ENCODE measurements around the gene MTHFD1L. TPM values are rescaled to one million over a fixed set of nuclear protein-coding genes. Genes with fewer than 3 reads are reported as not detected.

The MTHFD1L gene
- total RNA-seq, 6 experiments from 2014 or later = 67.5 to 88.7 (median 80.9) TPM

- Mint-ChIP-seq H3K9me3 (no peaks in the 10 kb centered on the region), H3K4me1 (ENCODE audit: low read depth) (peaks cover 28% of the 10 kb centered on the region), H3K27me3 (ENCODE audit: insufficient read depth) (peaks cover 2% of the 10 kb centered on the region), H3K36me3 (ENCODE audit: low read depth) (peaks cover 24% of the 10 kb centered on the region), H3K4me3 (no peak overlapping the region), H3K27ac (no peak overlapping the region)
- no peak for TF ChIP-seq CTCF (IDR thresholded peaks at IDR 0.05)
- no peak for DNase-seq
These were observed 133.6 kb downstream of the MTHFD1L start for GRCh38 chr6:150999107-150999506.

- TF ChIP-seq CTCF (IDR thresholded peaks at IDR 0.05) = no peak
- no peak for DNase-seq
- peaks cover 21% of the 10 kb centered on the region for H3K36me3 Mint-ChIP-seq (ENCODE audit: low read depth)
These were observed 134.1 kb downstream of the MTHFD1L start for GRCh38 chr6:150999576-150999975.

GRCh38 chr6:151001387-151002056, 136.0 kb downstream of the MTHFD1L start:
- no peak for TF ChIP-seq CTCF (IDR thresholded peaks at IDR 0.05)
- no peak overlapping the region for H3K27ac Mint-ChIP-seq
- no peak for DNase-seq
- H3K27me3 Mint-ChIP-seq (ENCODE audit: insufficient read depth) = peaks cover 2% of the 10 kb centered on the region
- no peak overlapping the region for H3K4me3 Mint-ChIP-seq
- H3K36me3 Mint-ChIP-seq (ENCODE audit: low read depth) = peaks cover 18% of the 10 kb centered on the region
- H3K4me1 Mint-ChIP-seq (ENCODE audit: low read depth) = peaks cover 44% of the 10 kb centered on the region
- H3K9me3 Mint-ChIP-seq = no peaks in the 10 kb centered on the region

More at GRCh38 chr6:150999576-150999975, 134.1 kb downstream of the MTHFD1L start:
- no peaks in the 10 kb centered on the region for H3K9me3 Mint-ChIP-seq
- H3K27me3 Mint-ChIP-seq (ENCODE audit: insufficient read depth) = peaks cover 2% of the 10 kb centered on the region
- no peak overlapping the region for H3K27ac Mint-ChIP-seq
- H3K4me1 Mint-ChIP-seq (ENCODE audit: low read depth) = peaks cover 32% of the 10 kb centered on the region
- no peak overlapping the region for H3K4me3 Mint-ChIP-seq

- Mint-ChIP-seq H3K27me3 (ENCODE audit: insufficient read depth) (peaks cover 2% of the 10 kb centered on the region), H3K4me3 (no peak overlapping the region), H3K36me3 (ENCODE audit: low read depth) (peaks cover 22% of the 10 kb centered on the region), H3K4me1 (ENCODE audit: low read depth) (peaks cover 44% of the 10 kb centered on the region), H3K9me3 (no peaks in the 10 kb centered on the region), H3K27ac (no peak overlapping the region)
- no peak for TF ChIP-seq CTCF (IDR thresholded peaks at IDR 0.05)
- DNase-seq = no peak
These were observed 136.6 kb downstream of the MTHFD1L start for GRCh38 chr6:151002057-151002450.

- H3K4me3 Mint-ChIP-seq = no peak overlapping the region
- no peak for DNase-seq
- H3K4me1 Mint-ChIP-seq (ENCODE audit: low read depth) = peaks cover 44% of the 10 kb centered on the region
- H3K36me3 Mint-ChIP-seq (ENCODE audit: low read depth) = peaks cover 24% of the 10 kb centered on the region
- no peaks in the 10 kb centered on the region for H3K9me3 Mint-ChIP-seq
- no peak overlapping the region for H3K27ac Mint-ChIP-seq
- no peak for TF ChIP-seq CTCF (IDR thresholded peaks at IDR 0.05)
- peaks cover 1% of the 10 kb centered on the region for H3K27me3 Mint-ChIP-seq (ENCODE audit: insufficient read depth)
These were observed 137.0 kb downstream of the MTHFD1L start for GRCh38 chr6:151002491-151002935.
